ENCODE measurements around the gene SERPINA4.

- TF ChIP-seq POLR2AphosphoS5 (IDR thresholded peaks at IDR 0.05) (no peak), CTCF (IDR thresholded peaks at IDR 0.05) (no peak)
These were observed 38.4 kb downstream of the SERPINA4 start for GRCh38 chr14:94599656-94600004.

Data from suprapubic skin (tissue), 3 donors.